Measurements from ENCODE around the gene CAMKK2. TPM values are rescaled to one million over a fixed set of nuclear protein-coding genes. Genes with fewer than 3 reads are reported as not detected.

Gene CAMKK2
- total RNA-seq, 1 donor: 14.7 TPM

- peak overlapping the region; percentile 73 for H3K4me3 ChIP-seq (ENCODE audit: low read depth, low read length)
- no peak for TF ChIP-seq CTCF (IDR thresholded peaks at IDR 0.05; ENCODE audit: insufficient read depth, low read depth, low read length)
- peak; percentile 40 for DNase-seq (ENCODE audit: low read depth)
Observed at GRCh38 chr12:121297435-121297991, 1.0 kb upstream of the CAMKK2 start.

- DNase-seq (ENCODE audit: low read depth): peak; percentile 14
- TF ChIP-seq CTCF (IDR thresholded peaks at IDR 0.05; ENCODE audit: insufficient read depth, low read depth, low read length): no peak
Observed at GRCh38 chr12:121295746-121296617, 527 bp downstream of the CAMKK2 start.

GRCh38 chr12:121295116-121295745 is 1.3 kb downstream of the CAMKK2 start:
- no peak for DNase-seq (ENCODE audit: low read depth)
- peak overlapping the region; percentile 87 for H3K4me3 ChIP-seq (ENCODE audit: low read depth, low read length)
- TF ChIP-seq CTCF (IDR thresholded peaks at IDR 0.05; ENCODE audit: insufficient read depth, low read depth, low read length): no peak

More at GRCh38 chr12:121295746-121296617, 527 bp downstream of the CAMKK2 start:
- peak overlapping the region; percentile 87 for H3K4me3 ChIP-seq (ENCODE audit: low read depth, low read length)

GRCh38 chr12:121294151-121294889 is 2.2 kb downstream of the CAMKK2 start:
- no peak for DNase-seq (ENCODE audit: low read depth)
- no peak overlapping the region for H3K4me3 ChIP-seq (ENCODE audit: low read depth, low read length)
- no peak for TF ChIP-seq CTCF (IDR thresholded peaks at IDR 0.05; ENCODE audit: insufficient read depth, low read depth, low read length)

- TF ChIP-seq CTCF (IDR thresholded peaks at IDR 0.05; ENCODE audit: insufficient read depth, low read depth, low read length): no peak
- no peak overlapping the region for H3K4me3 ChIP-seq (ENCODE audit: low read depth, low read length)
- no peak for DNase-seq (ENCODE audit: low read depth)
Observed at GRCh38 chr12:121293603-121294002, 2.9 kb downstream of the CAMKK2 start.

- H3K4me3 ChIP-seq (ENCODE audit: low read depth, low read length): no peak overlapping the region
- no peak for DNase-seq (ENCODE audit: low read depth)
- no peak for TF ChIP-seq CTCF (IDR thresholded peaks at IDR 0.05; ENCODE audit: insufficient read depth, low read depth, low read length)
Observed at GRCh38 chr12:121290410-121290809, 6.1 kb downstream of the CAMKK2 start.

All from fibroblast of villous mesenchyme (primary cell).